HG03442 (cell line): ENCODE data around the gene TBC1D28.
"Not testable (repeated sequence)": the region's sequence is repeated elsewhere in the genome, so short reads cannot be mapped to it uniquely, and the experiment has no call there.

Experiments
- ATAC-seq: cut with Tn5 transposase; IDR thresholded peaks from one replicate; pipeline ENCODE4 v1.9.1; 2021; ENCODE audit warnings: mild to moderate bottlenecking, moderate library complexity; ENCODE audit not compliant: unreplicated experiment

TBC1D28 gene

DNA sequence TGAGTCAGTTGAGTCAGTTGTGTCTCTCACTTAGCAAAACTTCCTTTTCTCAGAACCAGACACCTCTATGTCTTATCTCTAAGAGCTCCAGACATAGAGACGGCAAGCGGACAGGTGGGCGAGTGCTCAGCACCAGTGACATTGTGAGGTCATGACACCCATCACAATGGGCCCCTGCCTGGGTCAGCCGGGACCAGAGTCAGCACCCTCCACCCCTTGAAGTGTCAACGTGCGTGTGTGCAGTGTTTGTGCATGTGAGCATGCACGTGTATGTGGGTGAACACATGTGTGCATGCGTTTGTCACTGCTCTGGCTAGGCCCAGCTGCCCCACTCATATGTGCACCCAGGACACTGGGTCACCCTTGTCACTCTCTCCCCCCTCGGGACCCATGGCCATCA is at the start of gene TBC1D28:
TBC1D28 (minus strand) TSS at position 101 of the 400 bp plus-strand sequence. CDS start 3,039 bp downstream, outside the sequence.
- not testable (repeated sequence) for ATAC-seq

GRCh38 chr17:18682668-18683067 is 38.5 kb upstream of the TBC1D28 start:
- ATAC-seq = not testable (repeated sequence)

DNA sequence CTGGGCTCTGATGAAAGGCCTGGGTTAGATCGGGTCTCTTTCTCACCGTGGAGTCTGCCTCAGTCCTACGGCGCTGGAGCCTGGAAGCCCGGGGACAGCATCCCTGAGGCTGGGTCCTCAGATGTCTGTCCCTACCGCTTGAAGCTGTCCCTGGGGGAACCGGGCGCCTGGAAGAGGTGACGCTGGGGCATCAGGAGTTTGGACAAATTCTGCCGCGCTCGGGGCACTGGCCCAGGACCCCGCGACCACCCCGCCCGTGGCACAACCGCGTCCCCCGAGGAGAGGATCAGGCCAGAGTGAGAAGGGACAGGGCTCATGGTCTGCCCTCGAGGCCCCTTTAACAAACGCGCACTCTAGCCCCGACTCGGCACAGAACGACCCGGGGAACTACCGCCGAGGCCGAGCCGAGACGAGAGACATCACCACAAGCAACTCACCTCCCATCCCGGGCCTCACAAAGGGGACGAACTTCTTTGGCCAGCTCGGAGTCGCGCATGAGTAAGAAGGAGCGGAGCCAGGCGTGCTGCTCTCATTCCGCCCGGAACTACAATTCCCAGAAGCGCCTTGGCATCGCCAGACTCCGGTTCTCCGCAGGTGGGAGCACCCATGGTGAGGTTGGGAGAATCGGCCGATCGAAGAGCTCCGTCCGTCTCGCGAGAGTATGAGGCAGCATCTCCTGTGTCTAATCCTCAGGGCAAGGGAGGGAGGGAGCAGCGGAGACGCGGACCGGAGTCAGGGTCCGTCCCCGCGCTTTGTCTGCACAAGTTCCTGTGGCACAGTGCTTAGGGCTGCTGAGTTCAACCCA is 37.8 kb upstream of the TBC1D28 start, which contains the start of gene FOXO3B:
FOXO3B (minus strand) TSS at position 548 of the 805 bp plus-strand sequence. CDS start 663 bp downstream, outside the sequence.
- peak; percentile 84 for ATAC-seq

GRCh38 chr17:18677381-18677780 is 33.2 kb upstream of the TBC1D28 start:
- not testable (repeated sequence) for ATAC-seq

GRCh38 chr17:18676928-18677327 is 32.7 kb upstream of the TBC1D28 start:
- not testable (repeated sequence) for ATAC-seq

- ATAC-seq = not testable (repeated sequence)
These were observed 28.4 kb upstream of the TBC1D28 start for GRCh38 chr17:18672395-18673227.

DNA sequence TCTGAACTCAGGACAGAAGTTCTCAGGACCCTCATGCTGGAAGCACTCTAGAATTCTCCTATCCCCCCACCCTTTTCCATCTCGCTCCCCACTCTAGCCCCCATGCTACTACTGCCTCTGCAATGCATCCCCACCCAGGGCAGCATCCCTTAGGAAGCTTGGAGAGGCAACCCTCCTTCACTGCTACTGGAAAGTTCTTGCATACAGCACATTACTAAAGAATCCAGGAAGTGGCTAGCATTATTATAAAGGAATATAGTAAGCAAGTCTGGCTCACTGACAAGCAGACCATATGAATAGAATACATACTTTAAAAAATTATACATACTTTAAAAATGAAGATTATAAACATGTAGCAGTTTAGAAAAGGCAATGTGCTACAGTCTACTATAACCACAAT is 24.4 kb upstream of the TBC1D28 start:
- not testable (repeated sequence) for ATAC-seq

- not testable (repeated sequence) for ATAC-seq
These were observed 23.3 kb upstream of the TBC1D28 start for GRCh38 chr17:18667535-18667934.

DNA sequence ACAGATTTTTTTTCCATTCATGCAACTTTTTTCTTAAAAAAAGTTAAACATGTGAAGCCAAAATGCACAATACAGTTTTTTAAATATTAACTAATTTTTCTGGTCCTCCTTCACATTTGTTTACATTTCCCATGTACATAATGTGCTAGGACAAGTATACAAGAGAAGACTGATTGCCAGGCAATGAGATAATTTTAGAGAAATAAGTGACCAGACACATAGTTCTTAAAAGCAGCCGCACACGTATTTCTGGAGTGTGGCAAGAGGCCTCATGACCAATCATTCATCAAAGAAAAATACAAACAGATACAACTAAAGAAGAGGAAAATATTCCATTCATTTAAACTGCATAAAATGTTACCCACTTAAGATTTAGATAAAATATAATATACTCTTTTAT is 22.1 kb upstream of the TBC1D28 start:
- ATAC-seq = not testable (repeated sequence)

DNA sequence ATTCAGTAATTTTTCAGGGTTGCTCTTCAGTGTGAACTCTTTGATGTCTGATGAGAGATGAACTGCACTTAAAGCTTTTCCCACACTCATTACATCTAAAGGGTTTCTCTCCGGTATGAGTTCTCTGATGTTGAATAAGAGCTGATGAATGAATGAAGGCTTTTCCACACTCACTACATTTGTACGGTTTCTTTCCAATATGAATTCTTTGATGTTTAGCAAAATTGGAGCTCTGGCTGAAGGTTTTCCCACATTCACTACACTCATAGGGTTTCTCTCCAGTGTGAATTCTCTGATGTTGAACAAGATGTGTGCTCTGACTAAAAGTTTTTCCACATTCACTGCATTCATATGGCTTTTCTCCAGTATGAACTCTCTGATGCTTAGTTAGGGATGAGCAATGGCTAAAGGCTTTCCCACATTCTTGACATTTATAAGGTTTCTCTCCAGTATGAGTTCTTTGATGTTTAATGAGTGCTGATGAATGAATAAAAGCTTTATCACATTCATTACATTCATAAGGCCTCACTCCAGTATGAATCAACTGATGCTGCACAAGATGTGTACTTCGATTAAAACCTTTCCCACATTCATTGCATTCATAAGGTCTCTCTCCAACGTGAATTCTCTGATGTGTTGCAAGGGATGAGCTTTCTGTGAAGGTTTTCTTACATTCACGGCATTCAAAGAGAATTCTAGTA is 17.9 kb upstream of the TBC1D28 start:
- not testable (repeated sequence) for ATAC-seq

DNA sequence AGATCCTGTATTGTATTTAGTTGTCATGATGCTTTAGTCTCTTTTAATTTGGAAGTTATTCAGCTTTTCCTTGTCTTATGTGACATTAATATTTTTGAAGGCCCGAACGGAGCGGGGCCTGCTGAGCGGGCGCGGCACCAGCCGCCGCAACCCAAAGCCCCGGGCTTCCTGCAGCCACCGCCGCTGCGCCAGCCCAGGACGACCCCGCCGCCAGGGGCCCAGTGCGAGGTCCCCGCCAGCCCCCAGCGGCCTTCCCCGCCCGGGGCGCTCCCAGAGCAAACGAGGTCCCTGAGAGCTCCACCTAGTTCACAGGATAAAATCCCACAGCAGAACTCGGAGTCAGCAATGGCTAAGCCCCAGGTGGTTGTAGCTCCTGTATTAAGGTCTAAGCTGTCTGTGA is 5.9 kb upstream of the TBC1D28 start:
- not testable (repeated sequence) for ATAC-seq

DNA sequence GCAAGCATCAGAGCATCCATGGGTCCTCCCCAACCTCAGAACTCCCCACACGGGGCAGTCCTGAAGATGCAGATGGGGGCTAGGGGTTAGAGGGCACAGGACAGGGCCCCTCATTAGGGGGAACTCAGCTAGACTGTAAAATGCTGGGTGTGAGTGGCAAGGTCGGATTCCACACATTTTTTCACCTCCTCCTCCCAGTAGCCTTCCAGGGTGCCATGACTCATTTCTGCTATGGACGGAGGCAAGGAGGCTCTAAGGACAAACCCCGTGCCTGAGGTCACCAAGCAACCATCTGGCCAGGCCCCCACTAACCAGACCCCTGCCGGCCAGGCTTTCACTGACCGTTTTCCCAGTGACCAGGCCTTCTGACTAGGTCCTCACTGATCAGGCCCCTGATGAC is 1.1 kb downstream of the TBC1D28 start:
- not testable (repeated sequence) for ATAC-seq

- ATAC-seq = not testable (repeated sequence)
These were observed 5.8 kb downstream of the TBC1D28 start for GRCh38 chr17:18638357-18638756.

DNA sequence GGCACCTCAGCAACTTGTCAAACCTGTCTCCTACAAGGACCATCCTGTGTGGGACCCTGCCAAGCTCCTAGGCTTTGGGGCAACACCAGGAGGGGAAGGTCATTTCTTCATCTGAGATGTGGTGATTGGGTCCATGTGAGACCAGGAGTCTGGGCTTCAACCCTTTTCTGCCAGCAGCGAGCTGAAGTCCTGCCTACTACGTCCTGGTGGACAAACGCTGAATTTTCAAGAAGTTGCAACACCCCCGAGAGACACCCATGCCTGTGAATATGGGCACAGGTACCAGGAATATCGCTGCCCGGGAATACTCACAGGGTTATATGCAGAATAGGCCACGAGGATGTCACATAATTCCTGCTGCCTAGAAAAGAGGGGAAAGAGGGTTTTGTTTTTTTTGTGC is 8.0 kb downstream of the TBC1D28 start:
- not testable (repeated sequence) for ATAC-seq

GRCh38 chr17:18635773-18636172 is 8.4 kb downstream of the TBC1D28 start:
- not testable (repeated sequence) for ATAC-seq

DNA sequence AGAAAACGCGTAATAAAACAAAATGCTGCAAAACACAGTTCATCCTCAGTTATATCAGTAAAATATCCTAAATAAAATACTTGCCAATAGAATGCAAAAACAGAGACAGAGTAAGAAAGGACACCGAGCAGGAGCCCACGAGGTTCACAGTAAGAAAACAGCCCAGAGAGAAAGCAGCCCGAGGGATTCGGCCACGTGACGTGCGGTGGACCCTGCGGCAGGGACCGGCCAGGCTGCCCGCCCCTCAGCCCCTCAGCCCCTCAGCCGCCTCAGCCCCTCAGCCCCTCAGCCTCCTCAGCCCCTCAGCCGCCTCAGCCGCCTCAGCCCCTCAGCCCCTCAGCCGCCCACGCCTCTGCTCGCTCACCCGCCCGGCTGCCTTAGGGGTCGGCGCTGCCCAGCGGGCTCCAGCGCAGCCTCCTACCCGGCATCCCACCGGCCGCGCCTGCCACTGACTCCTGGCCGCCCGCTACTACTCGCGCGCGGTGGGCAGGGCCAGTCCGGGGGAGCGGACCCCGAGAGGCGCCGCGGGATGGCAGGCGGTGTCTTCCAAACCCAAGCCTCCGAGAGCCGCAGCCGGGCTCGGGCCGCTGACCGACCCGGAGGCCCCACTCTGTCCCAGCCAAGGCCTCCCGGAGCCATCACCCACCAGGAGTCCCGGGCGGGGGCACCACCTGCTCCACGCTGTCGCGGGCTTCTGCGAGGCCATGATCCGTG is 9.5 kb downstream of the TBC1D28 start:
- not testable (repeated sequence) for ATAC-seq

DNA sequence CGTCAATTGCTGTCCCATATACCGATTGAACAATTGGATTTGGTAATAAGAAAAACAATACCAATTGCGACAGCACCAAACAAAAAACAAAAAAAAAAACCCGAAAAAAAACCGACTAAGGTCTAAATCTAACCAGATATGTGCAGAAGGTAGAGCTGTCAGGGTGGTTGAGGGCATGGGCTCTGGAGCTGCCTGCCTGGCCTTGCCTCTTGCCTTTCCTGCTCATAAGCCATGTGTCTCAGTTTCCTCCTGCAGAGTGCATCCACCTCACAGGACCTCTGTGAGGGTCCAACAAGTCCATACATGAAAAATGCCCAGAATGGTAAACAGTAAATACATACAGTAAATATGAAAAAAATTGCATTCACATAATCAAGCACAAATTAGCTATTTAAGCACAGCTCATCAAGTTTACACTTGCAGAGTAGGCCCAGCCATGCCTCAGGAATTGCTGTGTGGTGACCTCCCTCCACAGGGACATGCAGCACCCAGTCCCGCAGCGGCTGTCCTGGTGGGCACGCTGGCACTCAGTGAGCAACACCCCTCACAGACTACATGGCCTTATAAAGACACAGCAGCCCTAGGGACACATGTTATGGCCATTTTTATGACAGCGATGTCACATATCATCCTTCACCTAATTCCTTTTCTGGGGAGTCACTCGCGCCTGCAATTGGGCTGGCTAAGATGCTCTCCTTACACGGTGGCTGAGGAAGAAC is 17.9 kb downstream of the TBC1D28 start:
- ATAC-seq = no peak

DNA sequence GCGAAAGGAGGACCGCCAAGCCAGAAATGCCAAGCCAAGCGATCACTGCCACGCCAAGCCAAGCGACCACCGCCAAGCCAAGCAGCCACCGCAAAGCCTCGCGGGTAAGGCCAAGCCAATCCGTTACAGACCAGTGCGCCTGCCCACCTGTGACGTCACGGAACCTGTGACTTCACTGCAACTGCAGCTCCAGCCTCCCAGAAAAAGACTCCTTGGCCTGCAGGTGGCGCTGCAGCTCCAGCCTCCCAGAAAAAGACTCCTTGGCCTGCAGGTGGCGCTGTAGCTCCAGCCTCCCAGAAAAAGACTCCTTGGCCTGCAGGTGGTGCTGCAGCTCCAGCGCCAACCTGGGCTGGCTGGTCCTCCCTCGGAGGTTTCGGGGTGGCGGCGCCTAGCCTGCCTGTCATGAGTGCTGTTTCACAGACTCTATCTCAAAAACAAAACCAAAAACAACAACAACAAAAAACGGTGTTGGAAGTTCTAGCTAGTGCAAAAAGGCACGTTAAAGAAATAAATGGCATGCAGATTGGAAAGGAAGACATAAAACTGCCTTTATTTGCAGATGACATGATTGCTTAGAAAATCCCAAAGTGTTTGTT is 18.6 kb downstream of the TBC1D28 start:
- ATAC-seq = peak; percentile 71

GRCh38 chr17:18624862-18625501 is 19.2 kb downstream of the TBC1D28 start:
- not testable (repeated sequence) for ATAC-seq
